Stimulated activated CD4-positive, alpha-beta T cell treated with anti-CD3 and anti-CD28 coated beads, Interleukin-15, amount 100 ng/mL, for 24 hours (primary cell): ENCODE data around the gene SLC49A3.

Source experiments
- DNase-seq: peaks from one replicate; pipeline ENCODE4 v3.0.0-alpha.2; 2020

The SLC49A3 gene

GRCh38 chr4:664713-665231, 24.2 kb downstream of the SLC49A3 start:
- peak; percentile 2 for DNase-seq

- peak; percentile 88 for DNase-seq
Observed at GRCh38 chr4:663438-664428, 25.2 kb downstream of the SLC49A3 start.

- no peak for DNase-seq
Observed at GRCh38 chr4:663046-663437, 25.9 kb downstream of the SLC49A3 start.

GRCh38 chr4:661881-662761, 26.8 kb downstream of the SLC49A3 start:
- DNase-seq = no peak

- DNase-seq = no peak
Observed at GRCh38 chr4:661231-661630, 27.7 kb downstream of the SLC49A3 start.

GRCh38 chr4:660401-660800, 28.6 kb downstream of the SLC49A3 start:
- no peak for DNase-seq

- DNase-seq = no peak
Observed at GRCh38 chr4:659851-660250, 29.1 kb downstream of the SLC49A3 start.

- no peak for DNase-seq
Observed at GRCh38 chr4:658681-659667, 30.0 kb downstream of the SLC49A3 start.

GRCh38 chr4:657834-658667, 30.9 kb downstream of the SLC49A3 start:
- no peak for DNase-seq

GRCh38 chr4:657338-657833, 31.6 kb downstream of the SLC49A3 start:
- DNase-seq = no peak

GRCh38 chr4:656436-657337, 32.3 kb downstream of the SLC49A3 start:
- peak; percentile 1 for DNase-seq

- DNase-seq = no peak
Observed at GRCh38 chr4:655464-656151, 33.3 kb downstream of the SLC49A3 start.

- no peak for DNase-seq
Observed at GRCh38 chr4:654871-655463, 34.0 kb downstream of the SLC49A3 start.

GRCh38 chr4:654503-654845, 34.5 kb downstream of the SLC49A3 start:
- DNase-seq = no peak

GRCh38 chr4:653831-654502, 35.0 kb downstream of the SLC49A3 start:
- DNase-seq = no peak

GRCh38 chr4:653080-653821, 35.7 kb downstream of the SLC49A3 start:
- DNase-seq = no peak

GRCh38 chr4:651884-652642, 36.9 kb downstream of the SLC49A3 start:
- DNase-seq = no peak
